NCI-H2171 (cell line): Measurements from ENCODE around the gene SORCS2.

Experiments
- DNase-seq: peaks from one replicate; lab custom pipeline; 2025; lab: John Stamatoyannopoulos, UW

SORCS2 gene

DNA sequence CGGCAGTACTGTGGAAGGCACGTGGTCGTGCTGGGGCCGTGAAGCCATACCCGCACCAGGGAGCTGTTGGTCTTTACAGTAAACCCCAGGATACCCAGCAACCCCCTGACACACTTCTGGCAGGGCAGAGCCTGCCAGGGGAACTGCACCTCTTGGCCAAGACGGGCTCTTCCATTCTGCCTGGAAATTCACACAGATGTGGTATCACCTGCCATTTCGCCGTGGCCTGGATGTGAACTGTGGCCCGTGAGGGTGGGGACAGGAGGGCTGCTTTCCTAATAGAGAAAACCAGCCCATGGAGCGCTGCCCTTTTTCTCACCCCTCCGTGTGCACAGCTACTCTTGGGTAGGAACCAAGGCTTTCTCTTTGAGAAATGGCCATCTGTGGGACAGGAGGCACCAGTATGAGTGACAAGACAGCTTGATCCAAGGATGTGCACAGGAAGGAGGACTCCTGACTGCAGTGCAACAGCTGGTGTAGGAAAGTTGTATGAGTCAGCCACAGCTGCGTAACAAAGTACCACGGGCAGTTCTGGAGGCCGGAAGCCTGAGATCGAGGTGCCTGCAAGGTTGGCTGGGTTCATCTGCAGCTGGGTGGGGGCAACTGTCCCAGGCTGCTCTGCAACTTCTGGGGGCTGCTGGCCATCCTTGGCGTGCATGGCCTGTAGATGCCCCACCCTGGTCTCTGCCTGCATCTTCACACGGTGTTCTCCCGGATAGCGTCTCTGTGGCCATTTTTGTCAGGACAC lies 146.7 kb downstream of the SORCS2 start:
- DNase-seq = no peak

DNA sequence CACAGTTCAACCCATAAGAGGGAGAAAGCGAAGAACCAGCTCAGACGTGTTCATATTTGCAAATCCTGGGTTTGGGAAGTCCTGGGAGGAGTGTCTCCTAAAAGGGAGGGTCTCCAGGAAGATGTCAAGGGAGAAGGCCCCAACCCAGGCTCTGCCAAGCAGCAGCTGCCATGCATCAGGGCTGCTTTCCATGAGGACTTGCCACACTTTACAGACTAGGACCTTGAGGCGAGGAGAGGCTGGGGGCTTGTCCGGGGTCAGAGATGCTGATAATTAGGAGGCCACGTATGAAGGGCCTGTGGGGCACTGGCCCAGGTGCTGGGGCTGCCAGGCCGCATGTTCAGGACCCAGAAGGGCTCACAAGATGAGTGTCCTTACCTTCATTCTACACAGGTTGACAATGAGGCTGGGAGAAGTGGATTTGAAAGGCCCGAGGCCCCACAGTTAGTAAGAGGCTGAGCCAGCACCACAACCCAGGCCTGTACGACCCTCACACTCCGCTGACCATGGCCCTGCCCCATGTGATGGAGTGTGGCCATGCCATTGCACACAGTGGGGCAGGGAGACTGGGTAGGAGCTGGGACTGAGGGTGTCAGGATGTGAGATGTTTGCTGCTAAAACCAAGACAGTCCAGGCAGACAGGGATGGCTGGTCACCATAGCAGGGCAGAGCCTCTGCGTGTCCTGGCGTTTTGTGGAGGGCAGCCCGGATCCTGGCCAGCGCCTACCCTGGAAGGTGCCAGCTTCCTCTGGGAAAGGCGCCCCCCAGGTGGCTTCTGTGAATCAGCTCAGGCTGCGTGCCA lies 147.6 kb downstream of the SORCS2 start:
- DNase-seq = no peak

DNA sequence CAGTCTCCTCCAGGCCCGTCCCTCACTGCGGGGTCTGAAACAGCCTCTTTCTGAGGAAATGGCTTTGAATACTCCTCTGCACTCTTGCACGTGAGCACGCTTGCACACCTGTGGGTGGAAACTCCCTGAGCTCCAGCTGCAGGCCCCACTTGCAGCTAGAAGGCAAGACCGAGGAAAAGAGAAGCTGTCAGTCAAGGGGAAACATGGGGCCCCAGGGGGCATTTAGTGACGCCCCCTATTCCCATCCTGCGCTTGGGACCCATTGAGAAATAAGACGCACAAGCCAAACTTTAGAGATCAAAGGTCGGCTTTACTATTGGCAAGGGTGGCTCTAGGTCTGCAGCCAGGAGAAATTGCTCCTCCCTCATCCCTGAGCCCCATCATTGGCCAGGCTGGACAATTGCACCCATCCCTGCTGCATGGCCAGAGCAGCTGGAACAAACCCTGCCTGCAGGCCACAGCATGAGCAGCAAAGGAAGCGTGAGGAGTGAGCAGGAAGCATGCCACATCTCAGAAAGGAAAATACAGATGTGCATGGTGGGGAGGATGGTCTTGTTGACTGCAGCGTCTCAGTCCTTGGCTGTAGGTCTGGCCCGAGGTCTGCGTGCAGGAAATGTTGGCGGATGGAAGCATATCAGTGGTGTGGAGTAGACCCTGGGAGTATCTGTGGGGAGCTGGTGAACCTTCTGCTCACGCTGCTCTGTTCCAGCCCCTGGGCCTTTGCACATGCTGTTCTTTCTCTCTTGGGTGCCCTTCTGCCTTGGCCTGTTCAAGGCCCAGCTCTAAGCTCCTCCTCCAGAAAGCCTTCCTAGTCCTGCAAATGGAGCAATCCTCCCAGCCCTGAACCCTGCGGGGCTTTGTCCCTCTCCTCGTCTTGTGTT lies 148.5 kb downstream of the SORCS2 start:
- DNase-seq = no peak

DNA sequence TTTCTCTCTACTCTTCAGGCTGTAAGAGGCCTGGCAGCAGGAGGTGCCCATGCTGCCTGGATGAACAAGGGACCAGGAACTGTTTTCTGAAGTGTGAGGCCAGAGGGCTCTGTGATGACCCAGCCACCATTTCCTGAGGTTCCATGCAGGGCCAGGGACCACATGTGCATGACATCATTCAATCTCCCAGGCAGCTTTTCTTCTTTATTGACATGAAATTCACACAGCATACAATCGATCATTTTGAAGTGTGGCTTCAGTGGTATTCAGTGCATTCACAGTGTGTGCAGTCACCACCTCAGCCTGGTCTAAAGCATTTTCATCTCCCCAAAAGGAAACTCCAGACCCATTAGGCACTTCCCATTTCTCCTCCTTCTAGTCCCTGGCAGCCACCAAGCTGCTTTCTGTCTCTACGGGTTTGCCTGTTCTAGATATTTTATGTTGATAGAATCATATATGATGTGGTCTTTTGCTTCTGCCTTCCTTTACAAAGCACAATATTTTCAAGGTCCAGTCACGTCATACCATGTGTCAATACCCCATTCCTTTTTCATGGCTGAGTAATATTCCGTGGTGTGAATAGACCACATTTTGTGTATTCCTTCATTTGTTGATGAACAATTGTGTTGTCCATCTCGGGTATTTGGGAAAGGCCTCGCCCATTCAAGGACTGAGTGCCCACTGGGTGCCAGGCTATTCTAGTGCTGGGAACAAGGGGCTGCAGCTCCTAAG lies 149.3 kb downstream of the SORCS2 start:
- no peak for DNase-seq

DNA sequence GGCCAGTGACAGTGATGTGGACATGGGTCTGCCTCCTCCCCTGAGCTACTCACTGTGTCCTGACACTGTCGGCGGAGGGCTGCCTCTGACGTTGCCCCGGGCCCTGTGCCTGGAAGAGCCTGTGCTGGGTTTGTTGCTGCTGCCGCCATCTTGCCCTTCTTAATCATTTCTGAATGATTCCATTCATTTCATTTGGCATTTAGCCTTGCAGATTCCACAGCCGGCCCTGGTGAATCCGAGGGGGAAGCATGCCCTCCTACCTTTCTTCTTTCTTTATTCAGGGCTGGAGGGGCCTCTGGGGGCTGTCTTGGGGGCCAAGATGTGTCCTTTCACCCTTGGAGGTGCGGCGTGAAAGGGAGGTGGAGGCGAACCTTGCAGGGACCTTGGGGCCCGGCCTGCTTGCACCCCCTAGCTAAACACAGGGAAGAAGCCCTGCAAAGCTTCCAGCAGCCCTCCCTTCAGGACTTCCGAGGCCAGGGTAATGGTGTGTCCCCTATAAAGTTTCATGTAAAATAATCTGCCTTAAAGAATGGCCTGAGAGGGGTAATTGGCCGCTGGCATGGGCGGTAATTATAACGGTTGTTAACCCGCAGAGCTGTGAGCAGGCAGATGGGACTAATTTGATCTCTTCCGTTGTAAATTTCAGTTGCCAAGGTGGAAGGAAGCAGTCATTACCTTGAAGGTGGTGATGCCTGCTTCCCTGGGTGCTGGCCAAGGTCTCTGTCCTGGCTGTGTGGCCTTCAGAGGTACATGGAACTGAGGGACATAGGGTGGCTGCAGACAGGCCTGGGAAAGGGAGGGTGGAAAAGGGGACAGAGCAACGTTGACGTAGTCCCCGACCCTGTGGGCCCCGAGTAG lies 150.1 kb downstream of the SORCS2 start:
- no peak for DNase-seq

DNA sequence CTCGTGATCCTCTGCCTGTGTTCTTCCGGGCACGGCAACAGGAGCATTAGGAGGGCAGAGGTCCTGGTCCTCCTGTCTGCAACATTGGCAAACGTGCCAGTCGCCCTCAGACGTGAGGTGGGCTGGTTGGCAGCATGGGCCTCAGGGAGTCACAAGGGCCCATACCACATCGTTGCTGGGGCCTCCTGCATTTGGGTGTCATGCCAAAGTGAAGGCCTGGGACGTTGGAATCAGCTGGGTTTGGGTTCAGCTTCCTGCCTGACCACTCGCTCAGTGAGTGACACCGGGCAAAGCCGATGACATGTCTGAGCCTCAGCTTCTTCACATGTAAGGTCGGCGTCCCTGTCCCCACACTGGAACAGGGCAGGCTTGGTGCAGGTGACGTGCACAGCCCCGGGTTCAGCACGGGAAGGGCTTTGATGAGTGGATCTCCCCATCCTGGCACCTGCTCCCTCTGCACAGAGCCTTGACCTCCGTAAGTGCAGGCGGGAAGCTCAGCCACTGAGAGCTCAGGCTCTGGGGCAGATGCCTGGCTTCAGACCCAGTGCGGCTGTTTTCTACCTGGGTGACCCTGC lies 150.8 kb downstream of the SORCS2 start:
- DNase-seq = no peak

DNA sequence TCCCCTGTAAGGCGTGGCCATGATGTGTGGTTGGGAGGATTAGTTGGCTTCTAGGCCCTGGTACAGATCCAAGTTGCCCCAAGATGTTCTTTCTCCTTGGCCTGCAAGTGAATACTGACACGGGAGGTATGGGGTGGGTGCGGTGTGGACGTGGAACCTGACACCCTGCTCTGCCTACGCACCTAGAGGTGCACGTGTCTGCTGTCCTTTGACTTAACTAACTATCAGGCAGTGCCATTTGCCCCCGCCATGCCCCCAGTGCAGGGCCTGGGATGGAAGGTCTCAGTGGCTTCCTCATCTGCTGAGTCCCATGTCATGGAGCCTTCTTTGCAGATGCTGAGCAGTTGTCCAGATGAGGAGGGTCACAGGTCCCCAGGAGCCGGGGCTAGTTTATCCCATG lies 151.6 kb downstream of the SORCS2 start:
- DNase-seq = no peak

DNA sequence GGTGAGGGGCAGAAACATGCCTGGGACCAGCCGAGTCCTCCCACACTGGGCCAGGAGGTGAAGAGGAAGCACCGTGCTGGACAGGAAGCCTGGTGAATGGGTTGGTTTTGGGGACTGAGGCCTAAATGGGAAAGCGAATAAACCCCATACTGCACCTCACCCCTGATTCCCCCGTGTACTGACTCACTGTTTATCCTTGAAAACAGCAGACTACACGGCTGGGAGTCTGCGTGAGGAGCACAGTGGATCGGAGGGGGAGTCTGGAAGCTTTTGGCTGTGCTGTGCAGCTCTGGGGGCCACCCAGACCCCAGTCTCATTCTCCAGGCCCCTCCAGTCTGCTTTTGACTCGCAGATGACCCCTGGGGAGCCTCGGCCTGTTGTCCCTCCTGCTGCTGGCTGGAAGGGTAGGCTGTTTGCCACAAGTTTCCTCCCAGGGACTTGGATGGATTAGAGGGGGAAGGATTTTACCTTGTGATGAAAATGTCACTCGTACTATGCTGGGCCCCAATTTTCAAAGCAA lies 152.4 kb downstream of the SORCS2 start:
- DNase-seq = no peak

DNA sequence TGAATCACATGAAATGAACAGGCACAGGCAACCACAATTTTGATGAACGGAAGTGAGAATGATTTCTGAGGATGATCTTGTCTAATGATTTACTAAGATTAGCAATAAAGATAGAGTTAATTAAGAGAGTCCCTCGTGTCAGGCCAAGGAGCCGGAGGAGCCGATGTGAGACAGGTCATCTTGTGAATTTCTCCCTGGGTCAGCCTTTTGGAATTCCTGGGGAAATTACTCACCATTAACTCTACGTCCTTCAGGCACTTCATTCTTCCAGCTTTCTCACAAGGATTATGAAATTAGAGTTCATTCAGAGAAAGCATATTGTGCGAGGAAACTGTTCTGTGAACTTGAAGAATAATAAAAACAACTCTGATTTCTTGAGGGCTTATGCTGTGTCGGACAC lies 155.6 kb downstream of the SORCS2 start:
- no peak for DNase-seq

DNA sequence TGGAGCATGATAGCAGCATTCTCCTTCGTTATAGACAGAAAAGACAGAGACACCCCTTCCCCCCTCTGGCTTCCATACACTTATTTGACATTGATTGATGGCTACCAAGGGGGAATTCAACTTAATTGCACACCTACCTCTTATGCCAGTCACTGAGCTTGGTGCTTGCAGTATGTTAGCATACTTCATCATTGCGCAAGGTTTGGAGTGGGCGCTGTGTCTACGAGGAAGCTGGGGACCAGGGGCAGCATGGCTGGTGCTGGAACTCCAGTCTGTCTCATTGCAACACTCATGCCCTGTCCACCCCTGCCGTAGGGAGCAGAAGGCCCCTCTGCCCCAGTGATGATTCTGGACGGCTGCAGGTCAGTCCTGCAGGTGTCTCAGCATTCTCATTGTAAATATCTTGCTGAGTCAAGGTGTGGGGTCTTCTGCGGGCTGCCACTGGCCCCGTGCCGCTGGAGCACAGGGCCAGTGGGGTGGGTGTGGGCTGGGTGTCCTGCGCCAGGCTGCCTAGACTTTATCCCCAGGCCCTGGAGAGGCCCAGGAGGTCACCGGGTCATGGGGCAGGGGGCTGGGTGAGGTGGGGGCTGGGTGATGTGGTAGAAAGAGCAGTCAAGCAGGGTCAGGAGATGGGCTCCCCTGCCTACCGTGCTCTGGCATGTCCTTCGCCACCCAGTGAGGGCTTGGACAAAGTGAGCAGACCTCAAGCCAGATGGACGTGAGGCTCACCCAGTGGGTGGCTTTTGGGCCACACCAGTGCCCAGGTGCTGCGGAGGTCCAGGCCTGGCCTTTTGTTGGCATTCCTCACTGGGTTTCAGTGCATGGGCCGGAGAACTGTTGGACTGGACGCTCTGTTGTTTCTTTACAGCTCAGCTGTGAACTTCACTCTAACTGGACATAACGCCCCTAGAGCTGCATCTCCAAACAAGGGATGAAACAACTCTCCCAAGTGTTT lies 156.9 kb downstream of the SORCS2 start:
- no peak for DNase-seq

DNA sequence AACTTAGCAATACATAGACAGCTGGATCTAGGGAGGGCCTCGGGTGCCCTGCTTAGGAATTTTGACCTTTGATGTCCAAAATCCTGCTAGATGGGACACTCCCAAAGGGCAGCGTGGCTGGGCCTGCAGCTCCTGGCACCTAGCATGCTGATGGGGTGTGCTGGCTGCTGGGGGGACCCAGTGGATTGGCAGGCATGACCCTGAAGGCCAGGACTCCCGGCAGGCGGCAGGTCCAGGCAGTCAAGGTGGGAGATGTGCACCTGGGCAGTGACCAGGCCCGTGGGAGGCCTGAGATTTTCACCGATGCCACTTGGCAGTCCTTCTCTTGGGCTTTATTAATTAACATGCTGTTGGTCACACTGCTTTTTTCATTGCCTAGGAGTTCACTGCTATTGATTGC lies 158.1 kb downstream of the SORCS2 start:
- no peak for DNase-seq

DNA sequence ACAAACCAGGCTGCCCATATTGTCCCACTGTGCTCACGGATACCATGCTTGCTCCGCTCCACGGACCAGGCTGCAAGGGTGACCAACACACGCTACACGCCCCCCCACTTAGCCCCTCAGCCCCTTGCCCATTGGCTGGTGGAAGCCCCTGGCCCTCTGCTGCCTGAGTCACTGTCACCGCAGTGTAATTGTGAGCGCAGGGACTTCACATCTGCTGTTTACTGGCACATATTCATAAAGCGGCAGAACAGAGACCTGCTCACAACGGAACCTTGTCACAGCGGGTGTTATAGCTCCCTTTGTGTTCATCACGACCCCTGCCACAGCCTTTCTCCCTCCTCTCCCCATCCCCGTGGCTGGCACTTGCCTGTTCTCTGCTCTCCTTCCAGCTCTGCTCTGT lies 158.7 kb downstream of the SORCS2 start:
- no peak for DNase-seq

DNA sequence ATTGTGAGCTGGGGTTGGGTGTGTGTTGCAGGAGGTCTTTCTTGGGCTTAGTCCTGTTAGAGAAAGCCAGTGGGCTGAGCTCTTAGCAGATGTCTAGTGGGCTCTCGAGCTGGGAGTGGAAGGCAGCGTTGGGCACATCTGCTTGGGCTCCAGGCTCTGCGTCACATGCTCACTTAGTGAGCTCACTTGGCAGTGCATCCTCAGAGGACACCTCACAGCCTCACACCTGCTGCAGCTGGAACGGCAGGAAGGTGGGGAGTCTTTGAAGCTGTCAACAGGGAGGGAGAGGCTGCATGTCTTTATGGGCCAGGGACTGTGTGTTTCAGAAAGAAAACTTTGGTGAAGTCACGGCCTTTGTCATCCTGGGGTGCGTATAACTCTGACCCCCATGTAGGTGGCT lies 160.1 kb downstream of the SORCS2 start:
- DNase-seq = no peak

DNA sequence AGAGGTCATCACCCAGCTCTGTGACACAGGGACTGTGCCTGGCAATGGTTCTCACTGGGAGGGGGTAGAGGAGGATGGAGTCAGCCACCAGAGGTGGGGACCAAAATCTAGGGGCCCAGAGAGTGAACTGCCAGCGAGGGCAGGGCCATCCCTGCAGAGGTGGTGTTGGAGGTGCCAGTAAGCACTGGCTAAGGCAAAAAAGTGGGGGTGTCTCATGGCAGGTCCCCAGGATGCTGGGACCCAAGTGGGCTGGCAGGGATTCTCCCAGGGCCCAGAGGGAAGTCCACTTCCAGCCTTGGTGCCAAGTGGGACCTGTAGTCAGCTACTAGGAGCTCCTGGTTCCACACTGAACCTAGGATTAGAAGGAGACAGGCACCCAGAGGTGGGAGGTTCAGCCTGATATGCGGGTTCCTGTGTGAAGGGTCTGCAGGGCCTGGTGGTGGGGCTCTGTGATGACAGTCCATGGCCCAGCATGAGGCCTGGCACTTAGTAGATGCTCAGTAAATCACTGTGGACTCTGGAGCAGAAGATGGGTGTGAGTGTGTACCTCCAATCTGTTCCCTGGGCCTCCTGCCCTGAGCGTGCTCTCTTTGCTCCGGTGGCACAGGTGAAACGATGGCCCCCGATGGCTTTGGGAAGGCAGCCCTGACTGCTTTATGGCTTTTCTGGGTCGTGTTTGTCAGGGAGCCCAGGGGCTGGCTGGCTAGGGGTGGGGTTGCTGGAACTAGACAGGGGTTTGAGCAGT lies 160.9 kb downstream of the SORCS2 start:
- no peak for DNase-seq

DNA sequence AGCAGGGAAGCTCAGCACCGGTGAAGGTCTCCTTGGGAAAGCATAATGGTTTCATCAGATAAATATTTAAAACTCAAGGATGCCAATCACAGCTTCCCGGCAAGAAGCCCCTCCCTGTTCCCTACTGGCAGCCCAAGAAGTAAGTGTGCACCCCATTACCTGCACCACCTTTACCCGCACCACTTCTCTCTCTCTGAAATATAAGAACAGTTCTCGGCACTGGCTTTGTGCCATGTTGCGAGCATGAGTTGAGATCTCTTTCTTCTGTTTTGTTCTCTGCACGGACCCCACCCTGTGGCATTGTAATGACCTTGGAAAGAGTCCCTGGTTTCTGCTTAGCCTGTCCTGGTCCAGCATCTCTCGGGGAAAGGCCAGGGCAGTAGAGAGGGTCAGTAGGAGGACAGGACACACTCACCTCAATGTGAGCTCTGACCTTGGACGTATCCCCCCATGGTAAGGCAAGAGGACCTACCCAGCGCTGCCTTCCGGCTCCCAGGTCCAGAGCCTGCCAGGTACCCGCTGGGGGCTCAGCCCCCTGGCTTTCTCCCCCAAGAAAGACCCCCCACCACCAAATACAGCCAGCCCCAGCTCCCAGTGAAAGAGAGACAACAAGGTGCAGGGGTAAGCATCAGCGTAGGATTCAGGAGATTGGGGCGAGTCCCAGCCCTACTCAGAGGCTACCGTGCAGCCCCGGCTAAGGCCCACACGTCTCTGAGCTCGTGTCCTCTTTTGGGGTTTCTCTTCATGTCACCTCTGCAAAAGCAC lies 161.7 kb downstream of the SORCS2 start:
- DNase-seq = no peak

DNA sequence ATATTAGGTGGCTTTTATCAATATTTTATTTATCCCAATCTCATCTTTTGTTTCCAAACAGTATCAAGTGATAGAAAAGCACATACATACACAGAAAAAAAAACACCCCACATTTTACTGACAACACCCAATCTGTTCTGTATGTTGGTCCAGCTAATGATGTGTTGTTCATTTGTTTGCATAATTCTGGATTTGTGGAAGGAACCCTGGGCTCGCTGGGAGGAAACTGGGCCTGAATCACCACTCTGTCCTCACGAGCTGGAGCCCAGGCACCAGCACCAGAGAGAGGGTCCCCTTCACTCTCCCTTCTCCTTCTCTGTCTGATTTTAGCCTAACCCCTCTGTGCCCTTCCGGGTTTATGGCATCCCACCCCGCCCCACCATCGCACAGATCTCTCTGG lies 162.6 kb downstream of the SORCS2 start:
- DNase-seq = no peak

DNA sequence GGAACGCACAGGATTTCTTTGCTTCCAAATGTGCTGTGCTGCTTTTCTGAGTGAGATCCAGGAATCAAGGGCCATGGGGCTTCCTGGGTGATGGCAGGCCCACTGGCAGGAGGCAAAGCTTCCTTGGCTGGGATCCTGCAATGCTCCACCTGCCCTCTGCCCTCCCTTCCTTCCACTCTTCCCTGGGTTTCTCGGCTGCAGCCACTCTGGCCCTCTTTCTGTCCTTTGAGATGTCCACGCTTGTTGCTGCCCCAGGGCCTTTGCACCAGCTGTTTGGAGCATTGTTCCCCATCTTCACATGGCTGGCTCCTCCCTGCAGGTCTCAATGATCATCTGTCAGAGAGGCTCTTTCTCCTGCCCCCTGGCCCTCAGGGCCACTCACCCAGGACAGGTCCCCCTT lies 163.5 kb downstream of the SORCS2 start:
- no peak for DNase-seq
